Measurements from ENCODE around the gene CAMSAP1. TPM values are rescaled to one million over a fixed set of nuclear protein-coding genes. Genes with fewer than 3 reads are reported as not detected.

CAMSAP1 gene
- total RNA-seq, 1 donor from 2014 or later: 62.4 TPM

GRCh38 chr9:135791431-135792267 is 115.7 kb downstream of the CAMSAP1 start:
- H3K4me1 Mint-ChIP-seq: no peaks in the 10 kb centered on the region
- TF ChIP-seq CTCF (IDR thresholded peaks at IDR 0.05; ENCODE audit: unreplicated experiment): no peak
- H3K9me3 Mint-ChIP-seq: no peaks in the 10 kb centered on the region
- H3K27ac Mint-ChIP-seq: no peak overlapping the region
- no peak for DNase-seq (ENCODE audit: low spot score in 2 of 2, unreplicated experiment in 2 of 2)
- no peak overlapping the region for H3K4me3 Mint-ChIP-seq
- peaks cover 7% of the 10 kb centered on the region for H3K27me3 Mint-ChIP-seq (ENCODE audit: low read depth)
- H3K36me3 Mint-ChIP-seq: no peaks in the 10 kb centered on the region

- H3K4me1 Mint-ChIP-seq: no peaks in the 10 kb centered on the region
- no peak for TF ChIP-seq CTCF (IDR thresholded peaks at IDR 0.05; ENCODE audit: unreplicated experiment)
- H3K4me3 Mint-ChIP-seq: no peak overlapping the region
- no peak for DNase-seq (ENCODE audit: low spot score in 2 of 2, unreplicated experiment in 2 of 2)
- H3K27ac Mint-ChIP-seq: no peak overlapping the region
- no peaks in the 10 kb centered on the region for H3K9me3 Mint-ChIP-seq
- H3K27me3 Mint-ChIP-seq (ENCODE audit: low read depth): peaks cover 7% of the 10 kb centered on the region
- no peaks in the 10 kb centered on the region for H3K36me3 Mint-ChIP-seq
Observed at GRCh38 chr9:135790850-135791249, 116.5 kb downstream of the CAMSAP1 start.

GRCh38 chr9:135790356-135790755 is 117.0 kb downstream of the CAMSAP1 start:
- DNase-seq (ENCODE audit: low spot score in 2 of 2, unreplicated experiment in 2 of 2): no peak
- H3K9me3 Mint-ChIP-seq: no peaks in the 10 kb centered on the region
- no peaks in the 10 kb centered on the region for H3K36me3 Mint-ChIP-seq
- no peak overlapping the region for H3K4me3 Mint-ChIP-seq
- H3K27me3 Mint-ChIP-seq (ENCODE audit: low read depth): peaks cover 5% of the 10 kb centered on the region
- no peak overlapping the region for H3K27ac Mint-ChIP-seq
- no peak for TF ChIP-seq CTCF (IDR thresholded peaks at IDR 0.05; ENCODE audit: unreplicated experiment)
- H3K4me1 Mint-ChIP-seq: no peaks in the 10 kb centered on the region

GRCh38 chr9:135789838-135790291 is 117.5 kb downstream of the CAMSAP1 start:
- H3K4me3 Mint-ChIP-seq: no peak overlapping the region
- H3K9me3 Mint-ChIP-seq: no peaks in the 10 kb centered on the region
- no peak overlapping the region for H3K27ac Mint-ChIP-seq
- DNase-seq (ENCODE audit: low spot score in 2 of 2, unreplicated experiment in 2 of 2): no peak
- TF ChIP-seq CTCF (IDR thresholded peaks at IDR 0.05; ENCODE audit: unreplicated experiment): no peak
- H3K36me3 Mint-ChIP-seq: no peaks in the 10 kb centered on the region
- no peaks in the 10 kb centered on the region for H3K4me1 Mint-ChIP-seq
- peaks cover 2% of the 10 kb centered on the region for H3K27me3 Mint-ChIP-seq (ENCODE audit: low read depth)

GRCh38 chr9:135788576-135789300 is 118.6 kb downstream of the CAMSAP1 start:
- Mint-ChIP-seq H3K9me3 (no peaks in the 10 kb centered on the region), H3K27me3 (ENCODE audit: low read depth) (no peaks in the 10 kb centered on the region), H3K4me3 (no peak overlapping the region), H3K27ac (no peak overlapping the region), H3K36me3 (no peaks in the 10 kb centered on the region), H3K4me1 (no peaks in the 10 kb centered on the region)
- no peak for DNase-seq (ENCODE audit: low spot score in 2 of 2, unreplicated experiment in 2 of 2)
- no peak for TF ChIP-seq CTCF (IDR thresholded peaks at IDR 0.05; ENCODE audit: unreplicated experiment)
